ENCODE data around the gene NEUROD2.

NEUROD2 gene

GRCh38 chr17:39601758-39602532, 5.8 kb downstream of the NEUROD2 start:
- no peak overlapping the region for H3K4me3 ChIP-seq (ENCODE audit: low read depth, low read length)
- DNase-seq (ENCODE audit: low read depth), result no peak
- no peak for TF ChIP-seq CTCF (IDR thresholded peaks at IDR 0.05; ENCODE audit: low read depth, low read length, missing control alignments)

GRCh38 chr17:39600997-39601597, 6.6 kb downstream of the NEUROD2 start:
- no peak for DNase-seq (ENCODE audit: low read depth)
- no peak overlapping the region for H3K4me3 ChIP-seq (ENCODE audit: low read depth, low read length)
- no peak for TF ChIP-seq CTCF (IDR thresholded peaks at IDR 0.05; ENCODE audit: low read depth, low read length, missing control alignments)

- H3K4me3 ChIP-seq (ENCODE audit: low read depth, low read length), result no peak overlapping the region
- TF ChIP-seq CTCF (IDR thresholded peaks at IDR 0.05; ENCODE audit: low read depth, low read length, missing control alignments), result no peak
- no peak for DNase-seq (ENCODE audit: low read depth)
Observed at GRCh38 chr17:39600288-39600996, 7.3 kb downstream of the NEUROD2 start.

- DNase-seq (ENCODE audit: low read depth), result no peak
- TF ChIP-seq CTCF (IDR thresholded peaks at IDR 0.05; ENCODE audit: low read depth, low read length, missing control alignments), result no peak
- no peak overlapping the region for H3K4me3 ChIP-seq (ENCODE audit: low read depth, low read length)
Observed at GRCh38 chr17:39599665-39600231, 8.0 kb downstream of the NEUROD2 start.

- H3K4me3 ChIP-seq (ENCODE audit: low read depth, low read length), result no peak overlapping the region
- no peak for DNase-seq (ENCODE audit: low read depth)
- TF ChIP-seq CTCF (IDR thresholded peaks at IDR 0.05; ENCODE audit: low read depth, low read length, missing control alignments), result no peak
Observed at GRCh38 chr17:39599004-39599664, 8.6 kb downstream of the NEUROD2 start.

- DNase-seq (ENCODE audit: low read depth), result no peak
- no peak overlapping the region for H3K4me3 ChIP-seq (ENCODE audit: low read depth, low read length)
- no peak for TF ChIP-seq CTCF (IDR thresholded peaks at IDR 0.05; ENCODE audit: low read depth, low read length, missing control alignments)
Observed at GRCh38 chr17:39598630-39599003, 9.1 kb downstream of the NEUROD2 start.
